Activated T-cell treated with anti-CD3 and anti-CD28 coated beads, Interleukin-2, amount 50 U/mL, for 24 hours (primary cell): ENCODE results near the gene POLG.

ENCODE experiments used
- DNase-seq: peaks from one replicate; pipeline ENCODE4 v3.0.0-alpha.2; 2020
- H3K27ac Mint-ChIP-seq: 2 replicates; pipeline ENCODE4 v1.8.0; 2020; ENCODE audit warnings: mild to moderate bottlenecking, mixed read lengths
- H3K27me3 Mint-ChIP-seq: 2 replicates; pipeline ENCODE4 v1.8.0; 2020; ENCODE audit warnings: mixed read lengths
- H3K36me3 Mint-ChIP-seq: 2 replicates; pipeline ENCODE4 v1.8.0; 2020; ENCODE audit warnings: low read depth, mixed read lengths
- H3K4me1 Mint-ChIP-seq: 2 replicates; pipeline ENCODE4 v1.8.0; 2020; ENCODE audit warnings: low read depth, mixed read lengths
- H3K4me3 Mint-ChIP-seq: 2 replicates; pipeline ENCODE4 v1.8.0; 2020; ENCODE audit warnings: mild to moderate bottlenecking, moderate library complexity, mixed read lengths
- H3K9me3 Mint-ChIP-seq: 2 replicates; pipeline ENCODE4 v1.8.0; 2020; ENCODE audit warnings: mixed read lengths

POLG gene

DNA sequence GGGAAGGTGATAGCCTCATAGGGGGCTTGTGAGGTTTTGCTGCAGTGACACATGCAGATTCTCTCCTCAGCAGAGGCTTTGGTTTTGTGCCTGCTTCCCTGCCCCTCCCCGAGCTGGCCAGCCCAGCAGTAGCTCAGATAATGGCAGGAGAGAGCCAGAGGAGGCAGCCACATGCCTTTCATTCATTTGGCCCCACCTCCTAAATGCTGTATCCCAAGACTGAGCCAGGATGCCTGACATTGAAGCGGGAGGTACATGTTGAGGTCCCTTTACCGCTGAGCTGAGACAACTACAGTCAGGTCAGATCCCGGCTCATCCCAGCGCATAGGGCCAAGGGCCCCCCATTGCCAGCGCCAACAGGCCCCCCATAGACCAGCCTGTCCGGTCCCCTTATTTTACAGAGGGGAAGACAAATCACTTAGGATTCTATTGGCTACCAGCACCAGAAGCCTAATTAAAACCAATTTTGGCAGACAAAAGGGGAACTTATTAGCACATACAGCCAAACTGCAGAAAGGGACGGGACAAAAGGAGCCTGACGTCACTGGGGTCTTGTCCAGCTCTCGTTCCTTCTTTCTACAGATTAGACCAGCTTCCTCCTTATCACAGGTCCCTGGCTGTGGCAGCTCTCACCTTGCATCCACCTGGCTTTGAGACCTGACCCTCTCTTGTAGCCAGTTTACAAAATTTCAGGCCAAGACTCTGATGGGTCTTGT is 12.1 kb upstream of the POLG start:
- H3K36me3 Mint-ChIP-seq = no peaks in the 10 kb centered on the region
- H3K27me3 Mint-ChIP-seq = peaks cover 11% of the 10 kb centered on the region
- H3K4me3 Mint-ChIP-seq = no peak overlapping the region
- DNase-seq = no peak
- no peaks in the 10 kb centered on the region for H3K9me3 Mint-ChIP-seq
- peaks cover 10% of the 10 kb centered on the region for H3K4me1 Mint-ChIP-seq
- H3K27ac Mint-ChIP-seq = no peak overlapping the region

DNA sequence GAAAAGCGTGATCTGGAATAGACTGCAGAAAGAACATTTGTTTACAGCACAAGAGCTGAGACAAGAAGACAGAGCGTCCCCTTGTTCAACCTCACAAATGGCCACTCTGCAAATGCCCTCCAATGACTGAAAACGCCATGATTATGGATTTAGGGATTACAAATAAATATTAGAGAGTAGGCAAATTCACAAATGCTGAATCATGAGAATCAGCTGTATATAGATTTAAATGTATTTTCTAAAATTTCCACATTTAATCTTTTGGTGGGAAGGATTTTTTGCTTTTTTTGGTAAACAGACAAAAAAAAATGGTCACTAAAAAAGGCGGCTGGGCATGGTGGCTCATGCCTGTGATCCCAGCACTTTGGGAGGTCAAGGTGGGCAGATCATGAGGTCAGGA is 10.6 kb upstream of the POLG start:
- Mint-ChIP-seq H3K27me3 (peaks cover 4% of the 10 kb centered on the region), H3K4me1 (peaks cover 10% of the 10 kb centered on the region), H3K9me3 (no peaks in the 10 kb centered on the region), H3K36me3 (no peaks in the 10 kb centered on the region), H3K4me3 (no peak overlapping the region), H3K27ac (no peak overlapping the region)
- DNase-seq = no peak

DNA sequence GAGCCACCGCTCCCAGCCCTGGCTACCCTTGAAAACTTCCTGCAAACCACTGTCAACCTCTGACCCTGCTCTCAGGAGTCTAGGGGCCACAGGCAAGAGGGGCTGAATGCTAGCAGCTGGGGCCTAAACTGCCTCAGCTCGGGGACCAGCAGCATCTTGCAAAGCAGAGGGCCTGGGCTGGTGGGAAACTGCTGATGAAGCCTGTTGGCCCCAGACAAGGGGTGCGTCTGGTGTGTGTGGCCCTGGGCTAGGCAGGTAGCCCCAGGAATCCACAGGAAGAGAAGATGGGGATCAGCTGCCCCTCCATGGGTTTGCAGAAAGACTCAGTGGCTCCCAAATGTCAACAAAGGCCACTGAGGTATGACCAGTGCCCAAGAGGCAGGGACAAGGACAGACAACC is 8.2 kb upstream of the POLG start:
- Mint-ChIP-seq H3K4me3 (no peak overlapping the region), H3K9me3 (no peaks in the 10 kb centered on the region), H3K27me3 (peaks cover 4% of the 10 kb centered on the region), H3K27ac (no peak overlapping the region), H3K36me3 (no peaks in the 10 kb centered on the region), H3K4me1 (peaks cover 5% of the 10 kb centered on the region)
- no peak for DNase-seq

DNA sequence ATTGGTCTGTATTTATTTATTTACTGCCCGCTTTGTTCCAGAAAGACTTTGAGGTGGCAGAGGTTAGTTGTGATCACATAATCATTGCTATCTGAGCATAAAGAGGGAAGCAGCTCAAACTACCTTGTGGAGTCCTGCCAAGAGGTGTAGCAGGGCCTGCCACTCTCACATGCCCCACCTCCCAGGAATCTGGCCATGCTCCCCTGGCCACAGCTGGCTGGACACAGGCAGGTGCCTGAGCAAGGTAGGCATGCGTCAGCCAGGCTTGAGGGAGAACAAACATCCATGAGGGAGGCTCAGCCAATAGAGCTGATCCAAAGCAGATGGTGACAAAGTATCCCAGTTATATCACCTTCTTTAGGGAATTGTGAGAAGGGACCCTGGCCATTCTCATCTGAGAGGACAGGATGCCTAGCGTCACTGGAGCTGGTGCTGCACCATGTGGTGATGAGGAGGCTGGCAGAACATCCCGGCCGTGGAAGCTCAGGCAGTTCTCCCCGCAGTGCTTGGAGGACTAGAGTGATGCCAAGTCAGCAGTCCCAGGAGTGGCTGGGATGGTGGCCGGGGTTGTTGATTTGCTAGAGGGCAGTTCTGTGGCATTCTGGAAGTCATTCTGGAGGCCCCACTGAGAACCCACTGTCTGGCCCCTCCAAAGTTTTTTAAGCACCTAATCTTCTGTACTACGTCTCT is 6.8 kb upstream of the POLG start:
- Mint-ChIP-seq H3K27ac (no peak overlapping the region), H3K4me1 (peaks cover 12% of the 10 kb centered on the region), H3K27me3 (peaks cover 4% of the 10 kb centered on the region), H3K9me3 (no peaks in the 10 kb centered on the region), H3K4me3 (no peak overlapping the region), H3K36me3 (no peaks in the 10 kb centered on the region)
- DNase-seq = no peak

DNA sequence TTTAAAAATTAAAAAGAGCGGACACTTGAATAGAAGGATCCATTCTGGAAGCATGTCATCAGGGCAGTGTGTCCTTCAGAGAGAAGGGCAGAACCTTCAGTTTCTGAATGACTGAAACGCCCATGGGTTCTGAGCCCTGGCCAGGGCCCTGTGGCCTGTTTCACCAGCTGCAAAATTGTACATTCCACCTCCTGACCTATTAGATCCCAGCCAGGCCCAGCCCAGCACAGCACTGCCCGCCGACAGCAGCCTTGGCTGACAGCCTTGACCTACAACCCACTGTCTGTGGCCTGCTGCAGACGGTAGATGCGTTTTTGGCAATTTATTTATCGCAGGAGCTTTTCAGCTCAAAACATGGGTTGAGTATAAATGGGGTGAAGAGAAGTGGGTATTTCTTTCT is 5.9 kb upstream of the POLG start:
- Mint-ChIP-seq H3K9me3 (no peaks in the 10 kb centered on the region), H3K27ac (no peak overlapping the region), H3K27me3 (peaks cover 4% of the 10 kb centered on the region), H3K4me3 (no peak overlapping the region), H3K4me1 (peaks cover 20% of the 10 kb centered on the region), H3K36me3 (no peaks in the 10 kb centered on the region)
- no peak for DNase-seq

DNA sequence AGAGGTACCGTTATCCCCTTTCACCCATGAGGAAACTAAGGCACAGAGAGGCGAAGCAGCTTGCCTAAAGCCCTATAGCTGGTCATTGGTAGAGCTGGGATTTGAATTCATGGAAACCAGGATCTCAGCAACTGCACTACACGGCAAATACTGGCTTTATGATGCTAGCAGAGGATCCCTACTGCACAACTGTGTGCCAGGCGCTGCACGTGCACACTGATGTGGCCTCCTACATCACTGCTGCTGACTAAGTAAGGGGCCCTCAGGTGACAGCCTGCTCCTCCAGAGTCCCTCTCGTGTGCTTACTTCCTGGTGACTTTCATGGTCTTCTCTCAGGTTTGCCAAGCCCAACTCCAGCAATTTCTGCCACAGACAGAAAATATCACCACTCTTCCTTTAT is 3.4 kb upstream of the POLG start:
- H3K9me3 Mint-ChIP-seq = no peaks in the 10 kb centered on the region
- DNase-seq = no peak
- peaks cover 5% of the 10 kb centered on the region for H3K36me3 Mint-ChIP-seq
- H3K4me1 Mint-ChIP-seq = peaks cover 30% of the 10 kb centered on the region
- no peaks in the 10 kb centered on the region for H3K27me3 Mint-ChIP-seq
- no peak overlapping the region for H3K27ac Mint-ChIP-seq
- H3K4me3 Mint-ChIP-seq = no peak overlapping the region

DNA sequence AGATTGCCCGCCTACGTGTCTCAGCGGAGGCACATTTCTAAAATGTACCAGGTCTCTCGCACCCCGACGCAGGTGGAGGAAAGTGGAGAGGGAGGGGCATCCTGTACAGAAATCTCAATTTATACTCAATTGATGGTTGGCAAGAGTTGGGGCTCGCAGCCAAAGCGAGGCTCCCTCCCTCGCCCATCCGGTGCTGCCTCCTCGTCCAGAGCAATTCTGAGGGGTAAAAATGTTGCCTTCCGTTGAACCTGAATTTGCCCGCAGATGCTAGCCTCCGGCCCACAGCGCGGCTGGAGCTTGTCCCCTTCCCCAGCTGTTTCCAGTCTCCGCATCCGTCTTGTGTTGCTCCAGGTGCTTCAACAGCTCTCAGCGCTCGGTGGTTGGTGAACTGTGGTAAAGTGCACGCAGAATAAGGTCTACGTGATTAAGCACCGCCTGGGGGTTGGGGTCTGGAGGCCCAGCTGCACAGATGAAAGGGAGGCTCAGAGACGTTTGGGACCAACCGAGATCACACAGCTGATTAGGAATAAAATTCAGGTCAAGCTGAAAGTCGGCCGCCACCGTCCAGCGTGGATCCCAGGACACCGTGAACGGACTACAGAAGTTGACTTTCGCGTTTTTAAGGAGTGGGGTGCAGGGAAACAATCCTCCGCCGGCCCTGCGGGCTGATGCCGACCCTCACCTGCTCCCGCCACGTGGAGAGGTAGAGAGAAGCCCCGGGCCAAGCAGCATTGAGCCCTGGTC is 846 bp upstream of the POLG start:
- H3K4me1 Mint-ChIP-seq = peaks cover 55% of the 10 kb centered on the region
- peaks cover 30% of the 10 kb centered on the region for H3K36me3 Mint-ChIP-seq
- H3K27me3 Mint-ChIP-seq = no peaks in the 10 kb centered on the region
- DNase-seq = no peak
- no peaks in the 10 kb centered on the region for H3K9me3 Mint-ChIP-seq
- H3K27ac Mint-ChIP-seq = peak overlapping the region; percentile 97
- peak overlapping the region; percentile 80 for H3K4me3 Mint-ChIP-seq

DNA sequence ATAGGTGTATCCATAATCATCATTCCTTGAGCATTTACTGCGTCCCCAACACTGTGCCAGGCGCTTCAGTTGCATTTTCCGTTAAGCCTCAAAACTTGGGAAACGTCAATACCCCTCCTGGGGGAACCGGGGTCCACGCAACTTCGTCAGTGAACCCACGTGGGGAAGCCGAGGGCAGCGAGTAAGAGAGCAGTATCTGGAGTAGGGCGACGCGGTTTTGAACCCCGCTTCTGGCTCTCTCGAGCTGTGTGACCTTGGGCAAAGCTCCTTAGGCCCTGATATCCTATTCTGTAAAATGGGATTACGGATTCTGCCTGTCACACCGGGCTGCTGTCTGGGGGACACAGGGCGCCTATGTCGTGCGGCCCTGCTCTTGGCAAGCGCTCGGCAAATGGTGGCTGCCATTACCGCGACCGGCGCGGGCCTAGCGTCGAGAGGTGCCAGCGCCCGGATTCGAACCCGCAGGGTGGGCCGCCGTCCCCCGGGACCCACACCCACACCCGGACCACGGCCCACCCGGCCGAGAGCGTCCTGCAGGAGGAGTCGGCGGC is 590 bp downstream of the POLG start:
- Mint-ChIP-seq H3K9me3 (no peaks in the 10 kb centered on the region), H3K36me3 (peaks cover 45% of the 10 kb centered on the region), H3K27ac (peak overlapping the region; percentile 84)

DNA sequence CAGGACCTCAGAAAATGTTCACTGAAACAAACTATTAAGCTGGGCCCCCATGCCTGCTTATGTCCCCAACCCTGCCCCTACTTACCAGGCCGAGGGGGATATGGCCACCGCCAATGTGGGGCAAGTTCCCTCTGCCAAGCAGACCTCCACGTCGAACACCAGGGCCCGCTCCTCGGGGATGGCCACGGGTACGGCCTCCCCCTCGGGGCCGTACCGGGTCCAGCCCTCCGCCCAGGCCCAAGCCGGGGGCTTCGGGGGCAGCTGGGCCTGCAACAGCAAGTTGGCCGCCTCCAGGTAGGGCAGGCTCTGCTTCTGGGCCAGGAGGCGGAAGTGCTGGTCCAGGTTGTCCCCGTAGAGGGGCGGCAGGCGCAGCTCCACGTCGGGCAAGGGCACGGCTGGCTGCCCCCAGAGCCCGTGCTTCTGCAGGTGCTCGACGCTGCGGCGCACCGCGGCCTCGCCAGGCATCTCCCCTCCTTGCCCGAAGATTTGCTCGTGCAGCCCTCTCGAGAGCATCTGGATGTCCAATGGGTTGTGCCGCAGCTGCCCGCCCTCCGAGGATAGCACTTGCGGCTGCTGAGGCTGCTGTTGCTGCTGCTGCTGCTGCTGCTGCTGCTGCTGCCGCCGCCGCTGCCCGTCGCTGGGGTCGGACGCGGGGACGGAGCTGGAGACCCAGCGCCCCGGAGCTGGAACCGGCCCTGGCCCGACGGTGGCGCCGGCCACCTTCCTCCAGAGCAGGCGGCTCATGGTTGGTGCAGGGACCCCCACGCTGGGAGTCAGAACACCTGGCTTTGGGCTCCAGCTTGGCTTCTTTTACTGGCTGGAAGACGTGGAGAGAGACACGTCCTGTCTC is 1.4 kb downstream of the POLG start:
- Mint-ChIP-seq H3K9me3 (no peaks in the 10 kb centered on the region), H3K36me3 (peaks cover 53% of the 10 kb centered on the region), H3K4me1 (peaks cover 70% of the 10 kb centered on the region)

More for the DNA sequence above, 590 bp downstream of the POLG start:
- DNase-seq = no peak
- peak overlapping the region; percentile 85 for H3K4me3 Mint-ChIP-seq
- H3K27me3 Mint-ChIP-seq = no peaks in the 10 kb centered on the region
- peaks cover 69% of the 10 kb centered on the region for H3K4me1 Mint-ChIP-seq

DNA sequence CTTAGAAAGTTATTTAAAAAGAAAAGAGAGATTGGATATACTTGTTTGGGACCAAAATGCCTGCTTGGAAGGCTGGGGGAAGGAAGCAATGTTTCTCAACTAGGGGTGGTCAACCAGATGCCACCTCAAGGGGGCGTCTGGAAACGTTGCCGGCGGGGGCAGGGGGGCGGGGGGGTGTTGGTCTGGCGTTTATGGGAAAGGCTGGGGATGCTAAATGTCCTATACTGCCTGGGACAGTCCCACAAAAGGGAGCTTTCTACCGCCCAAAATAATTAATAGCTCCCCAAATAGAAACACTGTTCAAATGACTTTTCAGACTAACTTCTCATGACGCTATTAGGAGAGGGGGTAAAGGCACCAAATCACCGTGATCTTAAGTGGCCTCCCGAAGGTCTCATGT is 2.2 kb downstream of the POLG start:
- Mint-ChIP-seq H3K36me3 (peaks cover 59% of the 10 kb centered on the region), H3K9me3 (no peaks in the 10 kb centered on the region), H3K4me3 (peak overlapping the region; percentile 75), H3K4me1 (peaks cover 67% of the 10 kb centered on the region), H3K27ac (peak overlapping the region; percentile 82), H3K27me3 (no peaks in the 10 kb centered on the region)
- no peak for DNase-seq

More for the DNA sequence above, 1.4 kb downstream of the POLG start:
- Mint-ChIP-seq H3K27ac (peak overlapping the region; percentile 84), H3K27me3 (no peaks in the 10 kb centered on the region), H3K4me3 (peak overlapping the region; percentile 85)
- no peak for DNase-seq

DNA sequence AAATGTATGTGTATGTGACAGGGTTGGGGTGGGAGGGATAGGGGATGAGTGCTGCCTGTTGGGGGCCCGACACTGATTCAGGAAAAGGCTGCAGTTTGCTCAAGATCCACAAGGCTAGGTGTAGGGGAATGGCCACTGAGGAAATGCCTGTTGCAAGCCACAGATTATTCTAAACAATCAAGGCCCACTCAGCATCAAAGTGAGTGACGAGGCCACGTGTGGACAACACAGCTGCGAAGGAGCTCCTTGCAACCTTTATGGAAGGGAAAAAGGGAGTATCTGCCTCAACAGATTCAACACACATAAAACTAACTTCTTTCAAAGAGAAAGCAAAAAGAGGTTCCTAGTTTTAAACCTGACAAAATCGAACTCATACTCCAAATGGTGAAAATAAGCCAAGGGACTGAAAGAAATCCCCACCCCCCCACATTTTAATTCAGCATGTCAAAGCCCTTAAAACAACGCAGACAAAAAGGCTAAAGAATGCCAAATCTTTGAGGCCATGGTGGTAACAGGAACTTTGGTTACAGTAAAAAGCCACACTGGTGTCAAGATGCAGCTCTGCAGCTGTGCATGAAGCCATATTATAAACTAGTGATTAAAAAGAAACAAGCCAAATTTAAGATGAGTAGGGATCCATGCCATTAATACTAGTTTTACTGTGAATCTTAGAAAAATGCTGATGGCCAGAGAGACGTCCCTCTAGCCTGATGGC is 3.6 kb downstream of the POLG start:
- Mint-ChIP-seq H3K9me3 (no peaks in the 10 kb centered on the region), H3K27me3 (no peaks in the 10 kb centered on the region), H3K4me1 (peaks cover 57% of the 10 kb centered on the region), H3K4me3 (peak overlapping the region; percentile 75), H3K27ac (peak overlapping the region; percentile 82), H3K36me3 (peaks cover 73% of the 10 kb centered on the region)
- no peak for DNase-seq

DNA sequence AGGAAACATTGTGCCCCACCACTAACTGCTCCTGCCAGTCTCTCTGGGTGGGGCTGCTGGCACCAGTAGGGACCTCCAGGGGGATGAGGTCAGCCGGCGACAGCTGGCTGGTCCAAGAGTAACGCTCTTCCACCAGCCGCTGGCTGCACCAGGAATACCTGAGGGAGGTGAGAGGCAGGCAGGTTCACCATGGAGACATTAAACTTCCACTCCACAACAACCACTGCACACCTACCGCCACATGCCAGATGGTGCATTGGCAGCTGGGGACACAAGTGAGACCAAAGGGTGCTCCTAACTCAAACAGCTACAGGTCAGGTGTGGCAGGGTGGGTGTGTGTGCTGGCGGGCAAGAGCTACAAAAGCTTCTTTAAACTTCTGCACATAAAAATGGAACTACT is 4.5 kb downstream of the POLG start:
- Mint-ChIP-seq H3K27ac (peak overlapping the region; percentile 82), H3K4me1 (peaks cover 49% of the 10 kb centered on the region), H3K27me3 (no peaks in the 10 kb centered on the region), H3K36me3 (peaks cover 82% of the 10 kb centered on the region), H3K4me3 (peak overlapping the region; percentile 75), H3K9me3 (no peaks in the 10 kb centered on the region)
- no peak for DNase-seq

DNA sequence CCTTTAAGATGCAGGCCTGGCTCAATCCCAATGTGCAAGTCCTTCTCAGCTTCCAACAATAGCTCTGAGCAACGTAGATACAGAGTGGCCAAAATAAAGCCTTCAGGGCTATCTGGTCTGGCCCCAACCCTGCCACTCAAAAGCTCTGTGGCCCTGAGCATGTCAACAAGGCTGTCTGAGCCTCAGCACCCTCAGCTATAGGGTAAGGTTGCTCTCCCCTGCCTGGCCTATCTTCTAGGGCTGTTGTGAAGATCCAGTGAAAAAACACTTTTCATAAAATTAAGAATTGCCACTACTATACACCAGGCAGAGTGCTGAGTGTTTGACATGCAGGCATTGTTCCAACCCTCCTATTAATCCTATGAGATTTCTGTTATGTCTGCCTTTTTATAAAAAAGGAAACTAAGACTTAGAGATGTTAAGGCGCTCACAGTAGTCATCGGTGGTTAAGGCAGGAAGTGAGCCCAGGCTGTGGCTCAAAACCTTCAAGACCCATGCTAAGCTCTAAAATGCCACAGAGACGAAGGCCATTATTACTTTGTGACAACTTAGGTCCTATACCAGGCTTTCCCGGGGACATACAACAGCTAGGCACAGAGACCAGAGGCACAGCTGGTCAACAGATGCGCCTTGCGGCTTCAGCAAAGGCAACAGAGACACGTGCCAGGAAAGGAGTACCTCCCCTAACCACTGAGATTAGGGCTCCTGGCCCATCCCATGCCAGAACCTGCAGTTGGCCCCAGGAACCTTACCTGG is 5.1 kb downstream of the POLG start:
- DNase-seq = no peak
- Mint-ChIP-seq H3K36me3 (peaks cover 89% of the 10 kb centered on the region), H3K4me3 (peak overlapping the region; percentile 75), H3K4me1 (peaks cover 48% of the 10 kb centered on the region), H3K9me3 (no peaks in the 10 kb centered on the region), H3K27ac (peak overlapping the region; percentile 82), H3K27me3 (no peaks in the 10 kb centered on the region)
